Osteocyte (in vitro differentiated cells): ENCODE data around the gene VPS37B. TPM values are rescaled to one million over a fixed set of nuclear protein-coding genes. Genes with fewer than 3 reads are reported as not detected.

ENCODE experiments used
- DNase-seq: peaks from one replicate; pipeline ENCODE4 v3.0.0; 2021; ENCODE audit warnings: mixed read lengths; ENCODE audit not compliant: unreplicated experiment; ENCODE audit errors: extremely low spot score
- H3K27ac Mint-ChIP-seq: one replicate; pipeline ENCODE4 v1.8.0; 2021; ENCODE audit warnings: mild to moderate bottlenecking, mixed read lengths; ENCODE audit not compliant: unreplicated experiment
- H3K27me3 Mint-ChIP-seq: one replicate; pipeline ENCODE4 v1.8.0; 2021; ENCODE audit warnings: mixed read lengths; ENCODE audit not compliant: unreplicated experiment
- H3K36me3 Mint-ChIP-seq: one replicate; pipeline ENCODE4 v1.8.0; 2021; ENCODE audit warnings: mixed read lengths; ENCODE audit not compliant: unreplicated experiment
- H3K4me1 Mint-ChIP-seq: one replicate; pipeline ENCODE4 v1.8.0; 2021; ENCODE audit warnings: mixed read lengths; ENCODE audit not compliant: unreplicated experiment
- H3K4me3 Mint-ChIP-seq: one replicate; pipeline ENCODE4 v1.8.0; 2021; ENCODE audit warnings: mild to moderate bottlenecking, moderate library complexity, mixed read lengths; ENCODE audit not compliant: unreplicated experiment
- H3K9me3 Mint-ChIP-seq: one replicate; pipeline ENCODE4 v1.8.0; 2021; ENCODE audit warnings: mixed read lengths; ENCODE audit not compliant: unreplicated experiment
- CTCF ChIP-seq: fragments of 200-600 bp; sonication (generic); IDR thresholded peaks from 2 replicates; pipeline ENCODE4 v1.5.0; 2021; ENCODE audit warnings: antibody characterized with exemption, mild to moderate bottlenecking, moderate library complexity
- total RNA-seq: library from RNA; stranded (reverse); gene quantifications from 2 replicates; pipeline ENCODE4 v1.2.1, GENCODE V29; 2021

Gene VPS37B
- total RNA-seq, 1 donor from 2014 or later, result 27.5 TPM

GRCh38 chr12:122858591-122859302 is 37.2 kb downstream of the VPS37B start:
- Mint-ChIP-seq H3K4me1 (peaks cover 5% of the 10 kb centered on the region), H3K36me3 (peaks cover 2% of the 10 kb centered on the region), H3K9me3 (no peaks in the 10 kb centered on the region), H3K27me3 (no peaks in the 10 kb centered on the region), H3K4me3 (no peak overlapping the region), H3K27ac (no peak overlapping the region)
- no peak for DNase-seq
- TF ChIP-seq CTCF, result no peak

GRCh38 chr12:122858171-122858570 is 37.8 kb downstream of the VPS37B start:
- Mint-ChIP-seq H3K27me3 (no peaks in the 10 kb centered on the region), H3K4me1 (peaks cover 5% of the 10 kb centered on the region), H3K36me3 (peaks cover 2% of the 10 kb centered on the region), H3K9me3 (no peaks in the 10 kb centered on the region), H3K4me3 (no peak overlapping the region), H3K27ac (no peak overlapping the region)
- DNase-seq, result no peak
- no peak for TF ChIP-seq CTCF

GRCh38 chr12:122856999-122857671 is 38.8 kb downstream of the VPS37B start:
- H3K9me3 Mint-ChIP-seq, result no peaks in the 10 kb centered on the region
- DNase-seq, result no peak
- no peak overlapping the region for H3K4me3 Mint-ChIP-seq
- no peaks in the 10 kb centered on the region for H3K27me3 Mint-ChIP-seq
- TF ChIP-seq CTCF, result no peak
- peaks cover 11% of the 10 kb centered on the region for H3K4me1 Mint-ChIP-seq
- no peaks in the 10 kb centered on the region for H3K36me3 Mint-ChIP-seq
- H3K27ac Mint-ChIP-seq, result no peak overlapping the region

GRCh38 chr12:122855928-122856831 is 39.7 kb downstream of the VPS37B start:
- H3K9me3 Mint-ChIP-seq, result no peaks in the 10 kb centered on the region
- H3K36me3 Mint-ChIP-seq, result no peaks in the 10 kb centered on the region
- H3K27ac Mint-ChIP-seq, result no peak overlapping the region
- no peak overlapping the region for H3K4me3 Mint-ChIP-seq
- H3K4me1 Mint-ChIP-seq, result peaks cover 15% of the 10 kb centered on the region
- DNase-seq, result no peak
- H3K27me3 Mint-ChIP-seq, result no peaks in the 10 kb centered on the region
- TF ChIP-seq CTCF, result no peak
